Lung (tissue), 12 donors: Measurements from ENCODE around the gene MOB1B. TPM values are rescaled to one million over a fixed set of nuclear protein-coding genes. Genes with fewer than 3 reads are reported as not detected.

ENCODE experiments used
- ATAC-seq: fragments of 200-7000 bp; cut with Tn5 transposase; one replicate; pipeline ENCODE4 v1.9.1; 2020; ENCODE audit warnings: moderate number of reproducible peaks; ENCODE audit not compliant: insufficient read depth, low FRiP score
- DNase-seq, 3 donors: peaks; one replicate each; pipeline ENCODE4 v3.0.0-alpha.2; 2013 to 2017
- H3K27ac ChIP-seq, 2 donors: one replicate each; pipeline ENCODE4 v1.5.1; 2013; ENCODE audit warnings: mild to moderate bottlenecking in 2 of 2, moderate library complexity in 2 of 2, control low read depth in 1 of 2, inconsistent platforms in 1 of 2, low read depth in 1 of 2, low read length in 1 of 2
- H3K27me3 ChIP-seq, 3 donors: one replicate each; pipeline ENCODE4 v1.5.1; 2013; ENCODE audit warnings: low read length in 2 of 3; ENCODE audit not compliant: control insufficient read depth in 3 of 3, insufficient read depth in 3 of 3
- H3K36me3 ChIP-seq, 4 donors: one replicate each; pipeline ENCODE4 v1.5.1; 2013; ENCODE audit warnings: low read length in 4 of 4, mild to moderate bottlenecking in 1 of 4, moderate library complexity in 1 of 4; ENCODE audit not compliant: control insufficient read depth in 4 of 4, insufficient read depth in 4 of 4
- H3K4me1 ChIP-seq, 5 donors: one replicate each; pipeline ENCODE4 v1.5.1; 2013; ENCODE audit warnings: low read length in 5 of 5, mild to moderate bottlenecking in 2 of 5, moderate library complexity in 1 of 5; ENCODE audit not compliant: control insufficient read depth in 5 of 5, insufficient read depth in 5 of 5
- H3K4me3 ChIP-seq: one replicate; pipeline ENCODE4 v1.5.1; 2013; ENCODE audit warnings: mild to moderate bottlenecking, control low read depth, moderate library complexity
- H3K9ac ChIP-seq, 2 donors: one replicate each; pipeline ENCODE4 v1.5.1; 2013; ENCODE audit warnings: low read length in 2 of 2, control low read depth in 1 of 2; ENCODE audit not compliant: insufficient read depth in 1 of 2
- H3K9me3 ChIP-seq, 4 donors: one replicate each; pipeline ENCODE4 v1.5.1; 2013; ENCODE audit warnings: low read length in 3 of 4, mild to moderate bottlenecking in 1 of 4, moderate library complexity in 1 of 4; ENCODE audit not compliant: control insufficient read depth in 4 of 4, insufficient read depth in 3 of 4
- CTCF ChIP-seq: IDR thresholded peaks from 2 replicates; pipeline ENCODE4 v1.5.1; 2012; ENCODE audit warnings: mild to moderate bottlenecking; ENCODE audit errors: control extremely low read depth, extremely low read depth
- WGBS, 2 donors: extraction: QIAGEN DNeasy Blood & Tissue Kit; methylation state at CpG; one replicate each; pipeline ENCODE4 v1.1.7; 2013; 5-methylcytosine and 5-hydroxymethylcytosine counted together
- polyA plus RNA-seq, 2 donors: library from polyadenylated mRNA; stranded (reverse); fragments of 200-250 nt; gene quantifications; one replicate each; pipeline ENCODE4 v1.2.1, GENCODE V29; 2013
- total RNA-seq, 2 donors: library from RNA; depleted of rRNA in 1 of 2; stranded (reverse); fragments of >200 nt in 1 of 2; gene quantifications; one replicate each; pipeline ENCODE4 v1.2.1, GENCODE V29; 2014 to 2021
- donor health status: control.
- donor health status: control.
- donor health status: Bipolar disorder and iron deficiency.
- donor health status: healthy.
- donor health status: DM: yes; HTN: yes; CAD: no.

Gene MOB1B
- total and polyA plus RNA-seq, 4 donors: 6.1 to 51.0 (median 16.0) TPM

GRCh38 chr4:70925899-70926635, 23.9 kb downstream of the MOB1B start:
- no peaks in the 10 kb centered on the region for H3K36me3 ChIP-seq
- H3K27ac ChIP-seq: no peak overlapping the region
- no peaks in the 10 kb centered on the region for H3K9me3 ChIP-seq
- no peak overlapping the region for H3K4me3 ChIP-seq
- TF ChIP-seq CTCF: no peak
- 56 to 60% methylated on average over 6 of the region's 6 CpGs for WGBS, 2 donors
- no peak overlapping the region for H3K9ac ChIP-seq
- no peak for ATAC-seq
- H3K27me3 ChIP-seq: no peaks in the 10 kb centered on the region
- DNase-seq: no peak
- peaks cover 4 to 6% (median 5%) of the 10 kb centered on the region in 5 donors for H3K4me1 ChIP-seq

- ATAC-seq: peak; percentile 58
- Histone ChIP-seq H3K36me3 (no peaks in the 10 kb centered on the region), H3K4me1 (peaks cover 4 to 6% (median 5%) of the 10 kb centered on the region in 5 donors), H3K27me3 (no peaks in the 10 kb centered on the region), H3K9me3 (no peaks in the 10 kb centered on the region), H3K9ac (no peak overlapping the region), H3K27ac (peak overlapping the region in 1 of 2 donors; percentile 45), H3K4me3 (no peak overlapping the region)
- peak; percentile 46 to 80 (median 59) for DNase-seq
- 24 to 40% methylated on average over 8 of the region's 8 CpGs for WGBS, 2 donors
- no peak for TF ChIP-seq CTCF
These were observed 25.5 kb downstream of the MOB1B start for GRCh38 chr4:70927502-70928137.

DNA sequence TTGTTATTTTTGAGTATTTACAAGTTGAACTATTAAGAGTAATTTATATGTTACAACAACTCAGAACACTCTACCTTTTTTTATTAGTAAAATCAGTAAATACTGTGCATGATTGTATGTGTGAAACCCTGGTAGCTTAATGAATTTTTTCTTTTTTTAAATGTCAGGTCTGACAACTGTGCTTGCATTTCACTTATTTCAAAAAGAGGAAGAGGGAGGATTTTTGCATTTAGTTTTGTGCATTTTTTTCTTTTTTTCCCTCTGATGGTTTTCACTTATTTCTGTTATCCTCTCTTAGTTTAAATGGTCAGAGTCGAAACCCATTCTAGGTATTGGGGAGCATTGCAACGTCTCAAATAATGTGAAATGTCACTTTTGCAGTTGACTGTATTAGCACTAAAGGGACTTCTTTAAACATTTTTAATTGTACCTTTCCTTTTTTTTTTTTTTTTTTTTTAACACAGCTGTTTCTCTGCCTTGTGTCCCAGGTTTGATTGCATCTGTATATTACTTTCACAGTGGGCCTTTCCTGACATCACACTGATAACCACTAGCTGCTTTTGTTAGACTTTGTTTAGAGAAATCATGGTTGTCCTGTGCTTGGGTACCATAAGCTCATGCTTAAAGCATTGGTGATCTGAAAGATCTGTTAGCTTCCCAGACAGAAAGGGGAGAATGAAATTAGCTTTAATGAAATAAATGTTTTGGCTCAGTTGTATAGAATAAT, 28.5 kb downstream of the MOB1B start:
- DNase-seq (no peak), ATAC-seq (no peak)
- Histone ChIP-seq H3K27me3 (no peaks in the 10 kb centered on the region), H3K36me3 (peaks cover 0 to 2% (median 0%) of the 10 kb centered on the region in 4 donors), H3K9me3 (no peaks in the 10 kb centered on the region), H3K4me1 (peaks cover 4 to 9% (median 6%) of the 10 kb centered on the region in 5 donors), H3K9ac (no peak overlapping the region), H3K4me3 (no peak overlapping the region), H3K27ac (no peak overlapping the region)
- TF ChIP-seq CTCF: no peak
- 39 to 57% methylated on average over 2 of the region's 2 CpGs for WGBS, 2 donors
